ENCODE data around the gene EXOC3L4. TPM values are rescaled to one million over a fixed set of nuclear protein-coding genes. Genes with fewer than 3 reads are reported as not detected.

The EXOC3L4 gene
- total RNA-seq, 4 donors from 2014 or later = 0.22 to 0.68 TPM; not detected in 2

GRCh38 chr14:103127861-103128598 lies 33.5 kb downstream of the EXOC3L4 start:
- TF ChIP-seq CTCF (IDR thresholded peaks at IDR 0.05; ENCODE audit: low read depth) = no peak

GRCh38 chr14:103128631-103129300 lies 34.2 kb downstream of the EXOC3L4 start:
- no peak for TF ChIP-seq CTCF (IDR thresholded peaks at IDR 0.05; ENCODE audit: low read depth)

GRCh38 chr14:103129301-103130016 lies 34.9 kb downstream of the EXOC3L4 start:
- no peak for TF ChIP-seq CTCF (IDR thresholded peaks at IDR 0.05; ENCODE audit: low read depth)

- TF ChIP-seq CTCF (IDR thresholded peaks at IDR 0.05; ENCODE audit: low read depth) = no peak
Observed at GRCh38 chr14:103130017-103130764, 35.7 kb downstream of the EXOC3L4 start.

- TF ChIP-seq CTCF (IDR thresholded peaks at IDR 0.05; ENCODE audit: low read depth) = no peak
Observed at GRCh38 chr14:103130965-103131364, 36.4 kb downstream of the EXOC3L4 start.

- no peak for TF ChIP-seq CTCF (IDR thresholded peaks at IDR 0.05; ENCODE audit: low read depth)
Observed at GRCh38 chr14:103131580-103131979, 37.1 kb downstream of the EXOC3L4 start.
